ENCODE results near the gene ASTN1.

DNA sequence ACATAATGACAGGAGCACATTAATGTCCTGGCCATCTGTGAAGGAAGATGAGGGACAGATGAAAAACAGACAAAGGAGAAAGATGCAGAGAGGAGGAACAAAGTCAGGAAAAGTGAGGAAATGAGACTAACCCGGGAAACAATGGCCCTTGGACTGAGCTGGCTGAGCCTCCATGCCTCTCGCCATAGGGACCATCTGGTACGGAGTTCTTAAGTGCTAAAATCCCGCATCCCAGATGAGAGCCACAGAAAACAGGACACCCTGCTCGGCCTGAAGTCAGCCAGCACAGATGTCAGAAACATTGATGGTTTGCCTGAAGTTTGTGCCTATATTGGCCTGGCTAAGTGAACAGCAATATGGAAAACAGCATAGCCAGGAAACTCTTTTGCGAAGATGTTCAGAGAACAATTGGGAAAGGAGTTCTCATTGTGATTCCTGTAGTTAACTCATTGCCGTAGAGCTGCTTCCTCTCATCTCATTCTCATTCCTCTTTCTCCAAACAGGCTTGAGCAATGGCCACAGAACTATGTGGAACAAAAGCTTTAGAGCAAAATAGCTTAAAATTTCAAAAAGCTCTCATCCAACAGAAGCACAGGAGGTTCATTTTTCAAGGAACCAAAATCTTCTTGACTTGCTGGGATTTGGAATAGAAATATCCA, 96.6 kb downstream of the ASTN1 start:
- TF ChIP-seq, protein P1, sequence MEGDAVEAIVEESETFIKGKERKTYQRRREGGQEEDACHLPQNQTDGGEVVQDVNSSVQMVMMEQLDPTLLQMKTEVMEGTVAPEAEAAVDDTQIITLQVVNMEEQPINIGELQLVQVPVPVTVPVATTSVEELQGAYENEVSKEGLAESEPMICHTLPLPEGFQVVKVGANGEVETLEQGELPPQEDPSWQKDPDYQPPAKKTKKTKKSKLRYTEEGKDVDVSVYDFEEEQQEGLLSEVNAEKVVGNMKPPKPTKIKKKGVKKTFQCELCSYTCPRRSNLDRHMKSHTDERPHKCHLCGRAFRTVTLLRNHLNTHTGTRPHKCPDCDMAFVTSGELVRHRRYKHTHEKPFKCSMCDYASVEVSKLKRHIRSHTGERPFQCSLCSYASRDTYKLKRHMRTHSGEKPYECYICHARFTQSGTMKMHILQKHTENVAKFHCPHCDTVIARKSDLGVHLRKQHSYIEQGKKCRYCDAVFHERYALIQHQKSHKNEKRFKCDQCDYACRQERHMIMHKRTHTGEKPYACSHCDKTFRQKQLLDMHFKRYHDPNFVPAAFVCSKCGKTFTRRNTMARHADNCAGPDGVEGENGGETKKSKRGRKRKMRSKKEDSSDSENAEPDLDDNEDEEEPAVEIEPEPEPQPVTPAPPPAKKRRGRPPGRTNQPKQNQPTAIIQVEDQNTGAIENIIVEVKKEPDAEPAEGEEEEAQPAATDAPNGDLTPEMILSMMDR (IDR thresholded peaks at IDR 0.05): no peak
- TF ChIP-seq EP300 (IDR thresholded peaks at IDR 0.05): no peak
- TF ChIP-seq POLR2A (IDR thresholded peaks at IDR 0.05): no peak

Data from gastroesophageal sphincter (tissue), 3 donors.